GM21723 (cell line): Measurements from ENCODE around the gene CFP.

Source experiments
- ATAC-seq: cut with Tn5 transposase; IDR thresholded peaks from one replicate; pipeline ENCODE4 v1.9.1; 2021; ENCODE audit warnings: mild to moderate bottlenecking, moderate library complexity; ENCODE audit not compliant: unreplicated experiment

Gene CFP

GRCh38 chrX:47576021-47576898 is 53.5 kb downstream of the CFP start:
- ATAC-seq = no peak

GRCh38 chrX:47574547-47575301 is 55.0 kb downstream of the CFP start:
- ATAC-seq = no peak

GRCh38 chrX:47574076-47574546 is 55.6 kb downstream of the CFP start:
- ATAC-seq = no peak

GRCh38 chrX:47573341-47574075 is 56.2 kb downstream of the CFP start:
- ATAC-seq = no peak
